ENCODE data around the gene ANKRD13C.
"Not testable (repeated sequence)": the region's sequence is repeated elsewhere in the genome, so short reads cannot be mapped to it uniquely, and the experiment has no call there.

Gene ANKRD13C

GRCh38 chr1:70355920-70356319 lies 1.4 kb upstream of the ANKRD13C start:
- no peak for DNase-seq

GRCh38 chr1:70355111-70355407 lies 537 bp upstream of the ANKRD13C start:
- DNase-seq = no peak

GRCh38 chr1:70353601-70354331 lies 756 bp downstream of the ANKRD13C start:
- no peak for DNase-seq

- no peak for DNase-seq
Observed at GRCh38 chr1:70353044-70353443, 1.5 kb downstream of the ANKRD13C start.

GRCh38 chr1:70349799-70350198 lies 4.7 kb downstream of the ANKRD13C start:
- DNase-seq = not testable (repeated sequence)

- DNase-seq = no peak
Observed at GRCh38 chr1:70348399-70349165, 5.9 kb downstream of the ANKRD13C start.

GRCh38 chr1:70339644-70340043 lies 14.9 kb downstream of the ANKRD13C start:
- not testable (repeated sequence) for DNase-seq

GRCh38 chr1:70336050-70336449 lies 18.5 kb downstream of the ANKRD13C start:
- no peak for DNase-seq

- no peak for DNase-seq
Observed at GRCh38 chr1:70334436-70334835, 20.1 kb downstream of the ANKRD13C start.

- no peak for DNase-seq
Observed at GRCh38 chr1:70333245-70333644, 21.3 kb downstream of the ANKRD13C start.

GRCh38 chr1:70331962-70332361 lies 22.6 kb downstream of the ANKRD13C start:
- DNase-seq = no peak

GRCh38 chr1:70327306-70328076 lies 27.0 kb downstream of the ANKRD13C start:
- DNase-seq = no peak

- DNase-seq = no peak
Observed at GRCh38 chr1:70324683-70325082, 29.8 kb downstream of the ANKRD13C start.

GRCh38 chr1:70319750-70320149 lies 34.8 kb downstream of the ANKRD13C start:
- no peak for DNase-seq

GRCh38 chr1:70318191-70318590 lies 36.3 kb downstream of the ANKRD13C start:
- no peak for DNase-seq

- DNase-seq = no peak
Observed at GRCh38 chr1:70317087-70317486, 37.4 kb downstream of the ANKRD13C start.

GRCh38 chr1:70315782-70316181 lies 38.7 kb downstream of the ANKRD13C start:
- no peak for DNase-seq

GRCh38 chr1:70314706-70315304 lies 39.7 kb downstream of the ANKRD13C start:
- DNase-seq = no peak

- no peak for DNase-seq
Observed at GRCh38 chr1:70311369-70311768, 43.2 kb downstream of the ANKRD13C start.

- no peak for DNase-seq
Observed at GRCh38 chr1:70299472-70299871, 55.0 kb downstream of the ANKRD13C start.

- DNase-seq = no peak
Observed at GRCh38 chr1:70295749-70296148, 58.8 kb downstream of the ANKRD13C start.

GRCh38 chr1:70293186-70293843 lies 61.2 kb downstream of the ANKRD13C start:
- no peak for DNase-seq

GRCh38 chr1:70290218-70290617 lies 64.3 kb downstream of the ANKRD13C start:
- no peak for DNase-seq

Measured in activated T-cell treated with anti-CD3 and anti-CD28 coated beads for 4 hours (primary cell).